ENCODE measurements around the gene AGFG1.

AGFG1 gene

DNA sequence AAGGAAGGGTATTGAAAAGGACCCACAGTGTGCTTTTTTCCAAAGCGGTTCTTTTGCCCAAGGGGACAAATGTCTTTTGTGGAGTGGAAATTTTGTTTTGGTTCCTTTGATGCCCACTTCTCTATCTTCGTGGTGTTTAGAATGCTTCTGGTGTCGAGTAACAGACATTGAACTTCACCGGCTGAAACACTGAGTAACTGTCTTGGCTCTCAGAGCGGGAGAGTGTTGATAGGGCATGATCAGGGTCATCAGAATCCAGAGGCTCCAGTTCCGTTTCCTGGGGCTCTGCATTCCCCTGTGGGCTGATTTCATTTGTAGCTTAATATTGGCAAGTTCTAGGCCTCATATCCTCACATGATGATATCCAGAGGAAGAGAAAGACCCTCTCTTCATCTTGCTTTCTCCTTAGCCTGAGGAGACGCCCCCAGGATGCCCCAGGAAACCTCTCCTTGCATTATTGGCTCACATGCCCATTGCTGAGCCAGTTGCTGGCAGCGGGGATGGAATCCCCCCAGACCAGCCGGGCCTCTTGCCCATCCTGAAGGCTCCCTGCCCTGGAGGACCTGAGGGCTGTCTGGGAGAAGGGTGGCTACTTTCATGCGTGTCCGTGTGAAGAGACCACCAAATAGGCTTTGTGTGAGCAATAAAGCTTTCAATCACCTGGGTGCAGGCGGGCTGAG is 27.9 kb upstream of the AGFG1 start:
- H2BK12ac ChIP-seq (ENCODE audit: low read length), result no peak overlapping the region
- peaks cover 8 to 9% of the 10 kb centered on the region in 2 experiments for H3K4me1 ChIP-seq (ENCODE audit: control insufficient read depth in 1 of 2, insufficient read depth in 2 of 2, low read length in 2 of 2)
- H4K12ac ChIP-seq (ENCODE audit: low read depth, low read length), result no peak overlapping the region
- H3K4ac ChIP-seq (ENCODE audit: low read depth, low read length), result no peak overlapping the region
- H3K18ac ChIP-seq (ENCODE audit: low read length), result no peak overlapping the region
- no peaks in the 10 kb centered on the region for H3K79me2 ChIP-seq (ENCODE audit: control insufficient read depth, insufficient read depth, low read length, poor library complexity)
- no peak overlapping the region for H4K8ac ChIP-seq (ENCODE audit: low read depth, low read length)
- no peak overlapping the region for H3K4me2 ChIP-seq (ENCODE audit: low read length)
- H2AK5ac ChIP-seq (ENCODE audit: low read length), result no peak overlapping the region
- WGBS (ENCODE audit: extremely low coverage, insufficient coverage, insufficient read length), result no CpG with 5 or more reads among the region's 12 CpGs
- DNase-seq, result peak in 1 of 2 donors; percentile 22
- no peak overlapping the region for H3K14ac ChIP-seq (ENCODE audit: low read length)
- no peak overlapping the region for H2AFZ ChIP-seq (ENCODE audit: insufficient read depth, low read length, poor library complexity)
- H3K4me3 ChIP-seq (ENCODE audit: low read depth, low read length), result no peak overlapping the region
- no peak overlapping the region for H3K27ac ChIP-seq (ENCODE audit: low read depth, low read length)
- no peak overlapping the region for H2BK120ac ChIP-seq (ENCODE audit: insufficient read depth, low read length, poor library complexity)
- H3K79me1 ChIP-seq (ENCODE audit: low read length), result peaks cover 3% of the 10 kb centered on the region
- H3K23ac ChIP-seq (ENCODE audit: low read length), result no peak overlapping the region
- no peak overlapping the region for H4K91ac ChIP-seq (ENCODE audit: low read depth, low read length)
- no peaks in the 10 kb centered on the region for H3K36me3 ChIP-seq (ENCODE audit: control insufficient read depth in 1 of 2, insufficient read depth in 2 of 2, low read length in 2 of 2)
- H3K9me3 ChIP-seq (ENCODE audit: insufficient read depth, low read depth, low read length), result no peaks in the 10 kb centered on the region
- no peaks in the 10 kb centered on the region for H3K27me3 ChIP-seq (ENCODE audit: insufficient read depth, low read length)
- H2BK5ac ChIP-seq (ENCODE audit: low read depth, low read length, poor library complexity), result no peak overlapping the region
- no peak overlapping the region for H3K9ac ChIP-seq (ENCODE audit: low read length)

DNA sequence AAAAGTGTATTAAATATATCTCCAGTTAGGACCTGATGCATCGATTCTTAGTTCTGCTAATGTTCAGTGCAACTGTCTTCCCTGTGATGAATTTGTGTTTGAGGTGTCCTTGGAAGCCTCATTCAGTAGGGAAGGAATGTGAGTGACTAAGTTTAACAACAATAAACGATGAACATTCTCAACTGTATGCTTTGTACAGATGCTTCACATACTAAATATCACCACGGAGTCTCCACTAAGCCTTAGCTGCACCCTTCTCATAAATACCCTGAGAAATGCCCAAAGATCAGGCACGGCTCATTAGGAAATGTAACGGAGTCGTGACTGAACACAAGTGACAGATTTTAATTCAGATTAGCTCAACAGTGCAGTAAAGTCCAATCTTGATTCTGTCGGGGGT is 24.4 kb upstream of the AGFG1 start:
- Histone ChIP-seq H3K4me1 (ENCODE audit: control insufficient read depth in 1 of 2, insufficient read depth in 2 of 2, low read length in 2 of 2) (peaks cover 8 to 9% of the 10 kb centered on the region in 2 experiments), H3K4me2 (ENCODE audit: low read length) (no peak overlapping the region), H3K9ac (ENCODE audit: low read length) (no peak overlapping the region), H3K14ac (ENCODE audit: low read length) (no peak overlapping the region), H2BK5ac (ENCODE audit: low read depth, low read length, poor library complexity) (no peak overlapping the region), H3K4me3 (ENCODE audit: low read depth, low read length) (no peak overlapping the region), H4K91ac (ENCODE audit: low read depth, low read length) (no peak overlapping the region), H3K23ac (ENCODE audit: low read length) (peak overlapping the region; percentile 3), H2AFZ (ENCODE audit: insufficient read depth, low read length, poor library complexity) (no peak overlapping the region), H3K27me3 (ENCODE audit: insufficient read depth, low read length) (no peaks in the 10 kb centered on the region), H3K36me3 (ENCODE audit: control insufficient read depth in 1 of 2, insufficient read depth in 2 of 2, low read length in 2 of 2) (no peaks in the 10 kb centered on the region), H4K8ac (ENCODE audit: low read depth, low read length) (no peak overlapping the region), H3K79me1 (ENCODE audit: low read length) (peaks cover 3% of the 10 kb centered on the region), H3K18ac (ENCODE audit: low read length) (no peak overlapping the region), H3K79me2 (ENCODE audit: control insufficient read depth, insufficient read depth, low read length, poor library complexity) (no peaks in the 10 kb centered on the region), H4K12ac (ENCODE audit: low read depth, low read length) (no peak overlapping the region), H2BK12ac (ENCODE audit: low read length) (no peak overlapping the region), H3K9me3 (ENCODE audit: insufficient read depth, low read depth, low read length) (no peaks in the 10 kb centered on the region), H2AK5ac (ENCODE audit: low read length) (no peak overlapping the region), H3K4ac (ENCODE audit: low read depth, low read length) (no peak overlapping the region), H3K27ac (ENCODE audit: low read depth, low read length) (no peak overlapping the region), H2BK120ac (ENCODE audit: insufficient read depth, low read length, poor library complexity) (no peak overlapping the region)
- WGBS (ENCODE audit: extremely low coverage, insufficient coverage, insufficient read length), result no CpG with 5 or more reads among the region's 7 CpGs
- DNase-seq, result no peak

DNA sequence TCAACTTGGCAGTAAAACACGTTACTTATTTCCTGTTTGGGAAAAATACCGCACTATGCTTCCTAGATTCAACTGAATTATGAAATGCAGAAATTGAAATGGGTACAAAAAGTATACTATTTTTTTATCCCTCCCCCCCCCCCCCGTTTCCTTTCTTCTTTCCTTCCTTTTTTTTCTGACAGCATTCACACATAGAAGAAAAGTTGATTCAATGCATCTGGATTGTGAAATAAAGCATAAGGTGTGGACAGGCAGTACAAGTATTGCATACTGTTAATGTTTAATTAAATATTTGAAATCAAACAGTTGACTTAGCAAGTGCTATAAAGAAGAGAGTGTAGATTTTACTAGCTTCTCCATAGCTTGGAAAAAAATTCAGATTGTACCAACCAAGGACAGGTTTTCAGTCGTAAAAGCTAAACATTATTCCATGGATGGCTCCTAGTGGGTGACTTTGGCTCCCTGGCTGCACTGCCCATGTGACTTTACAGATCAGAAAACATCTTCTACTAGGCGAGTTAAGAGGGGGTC is 21.6 kb upstream of the AGFG1 start:
- Histone ChIP-seq H3K14ac (ENCODE audit: low read length) (no peak overlapping the region), H3K23ac (ENCODE audit: low read length) (no peak overlapping the region), H2BK12ac (ENCODE audit: low read length) (no peak overlapping the region), H4K91ac (ENCODE audit: low read depth, low read length) (no peak overlapping the region), H2BK5ac (ENCODE audit: low read depth, low read length, poor library complexity) (no peak overlapping the region), H4K12ac (ENCODE audit: low read depth, low read length) (no peak overlapping the region), H3K4me2 (ENCODE audit: low read length) (no peak overlapping the region), H3K79me2 (ENCODE audit: control insufficient read depth, insufficient read depth, low read length, poor library complexity) (no peaks in the 10 kb centered on the region), H3K18ac (ENCODE audit: low read length) (no peak overlapping the region), H2AK5ac (ENCODE audit: low read length) (no peak overlapping the region), H2BK120ac (ENCODE audit: insufficient read depth, low read length, poor library complexity) (no peak overlapping the region), H3K79me1 (ENCODE audit: low read length) (peaks cover 3% of the 10 kb centered on the region), H4K8ac (ENCODE audit: low read depth, low read length) (no peak overlapping the region), H3K9ac (ENCODE audit: low read length) (no peak overlapping the region), H3K4me1 (ENCODE audit: control insufficient read depth in 1 of 2, insufficient read depth in 2 of 2, low read length in 2 of 2) (peaks cover 4% of the 10 kb centered on the region in 2 experiments), H3K36me3 (ENCODE audit: control insufficient read depth in 1 of 2, insufficient read depth in 2 of 2, low read length in 2 of 2) (no peaks in the 10 kb centered on the region), H3K4ac (ENCODE audit: low read depth, low read length) (no peak overlapping the region), H2AFZ (ENCODE audit: insufficient read depth, low read length, poor library complexity) (no peak overlapping the region), H3K9me3 (ENCODE audit: insufficient read depth, low read depth, low read length) (no peaks in the 10 kb centered on the region), H3K4me3 (ENCODE audit: low read depth, low read length) (no peak overlapping the region), H3K27ac (ENCODE audit: low read depth, low read length) (no peak overlapping the region), H3K27me3 (ENCODE audit: insufficient read depth, low read length) (no peaks in the 10 kb centered on the region)
- no CpG with 5 or more reads among the region's 5 CpGs for WGBS (ENCODE audit: extremely low coverage, insufficient coverage, insufficient read length)
- no peak for DNase-seq

DNA sequence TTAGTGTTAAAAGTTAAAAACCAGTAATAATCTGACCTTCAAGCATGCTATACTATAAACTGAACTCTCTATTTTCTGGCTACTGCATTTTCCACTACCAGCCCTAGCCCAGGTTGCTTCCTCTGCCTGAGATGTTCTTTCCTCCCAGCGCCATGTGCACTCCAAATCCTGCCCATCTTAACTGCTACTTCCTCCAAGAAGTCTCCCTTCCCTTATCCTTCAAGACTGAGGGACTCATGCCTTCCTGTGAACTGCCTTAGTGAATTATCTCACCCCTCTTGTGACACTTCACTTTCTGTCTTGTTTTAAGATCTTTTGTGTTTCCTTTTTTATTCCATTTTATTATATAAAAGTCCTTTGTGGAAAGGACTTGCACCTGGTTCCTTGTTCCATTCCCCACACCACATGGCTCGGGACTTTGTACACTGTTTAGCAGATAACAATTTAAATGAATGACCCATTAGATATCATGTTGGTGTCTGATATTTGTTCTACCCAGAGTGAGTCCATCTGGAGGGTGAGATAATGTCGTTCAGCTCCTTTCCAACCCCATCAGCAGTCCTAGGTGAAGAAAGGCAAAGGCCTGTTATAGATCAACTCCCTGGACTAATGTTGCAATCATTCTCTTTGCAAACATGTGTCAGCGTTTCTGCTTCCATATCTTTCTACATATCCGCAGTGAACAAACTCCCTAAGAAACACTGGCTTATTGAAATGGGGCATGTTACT is 20.9 kb upstream of the AGFG1 start:
- Histone ChIP-seq H3K27me3 (ENCODE audit: insufficient read depth, low read length) (no peaks in the 10 kb centered on the region), H3K79me1 (ENCODE audit: low read length) (no peaks in the 10 kb centered on the region), H3K4me2 (ENCODE audit: low read length) (no peak overlapping the region), H2BK120ac (ENCODE audit: insufficient read depth, low read length, poor library complexity) (no peak overlapping the region), H3K14ac (ENCODE audit: low read length) (no peak overlapping the region), H3K23ac (ENCODE audit: low read length) (no peak overlapping the region), H3K4ac (ENCODE audit: low read depth, low read length) (no peak overlapping the region), H3K9me3 (ENCODE audit: insufficient read depth, low read depth, low read length) (no peaks in the 10 kb centered on the region), H4K12ac (ENCODE audit: low read depth, low read length) (no peak overlapping the region), H3K18ac (ENCODE audit: low read length) (no peak overlapping the region), H4K91ac (ENCODE audit: low read depth, low read length) (no peak overlapping the region), H2AFZ (ENCODE audit: insufficient read depth, low read length, poor library complexity) (no peak overlapping the region), H3K4me1 (ENCODE audit: control insufficient read depth in 1 of 2, insufficient read depth in 2 of 2, low read length in 2 of 2) (peaks cover 0 to 4% of the 10 kb centered on the region in 2 experiments), H3K79me2 (ENCODE audit: control insufficient read depth, insufficient read depth, low read length, poor library complexity) (no peaks in the 10 kb centered on the region), H4K8ac (ENCODE audit: low read depth, low read length) (no peak overlapping the region), H2AK5ac (ENCODE audit: low read length) (no peak overlapping the region), H2BK5ac (ENCODE audit: low read depth, low read length, poor library complexity) (no peak overlapping the region), H3K36me3 (ENCODE audit: control insufficient read depth in 1 of 2, insufficient read depth in 2 of 2, low read length in 2 of 2) (no peaks in the 10 kb centered on the region), H2BK12ac (ENCODE audit: low read length) (no peak overlapping the region), H3K9ac (ENCODE audit: low read length) (no peak overlapping the region), H3K4me3 (ENCODE audit: low read depth, low read length) (no peak overlapping the region), H3K27ac (ENCODE audit: low read depth, low read length) (no peak overlapping the region)
- DNase-seq, result no peak
- no CpG with 5 or more reads among the region's 5 CpGs for WGBS (ENCODE audit: extremely low coverage, insufficient coverage, insufficient read length)
